ENCODE data around the gene RELA. TPM values are rescaled to one million over a fixed set of nuclear protein-coding genes. Genes with fewer than 3 reads are reported as not detected.

Gene RELA
- total and polyA plus RNA-seq, 2 donors (not counting 3 experiments of a cell fraction or from before 2014, with no cell fraction given) = 78.7 to 105 TPM

DNA sequence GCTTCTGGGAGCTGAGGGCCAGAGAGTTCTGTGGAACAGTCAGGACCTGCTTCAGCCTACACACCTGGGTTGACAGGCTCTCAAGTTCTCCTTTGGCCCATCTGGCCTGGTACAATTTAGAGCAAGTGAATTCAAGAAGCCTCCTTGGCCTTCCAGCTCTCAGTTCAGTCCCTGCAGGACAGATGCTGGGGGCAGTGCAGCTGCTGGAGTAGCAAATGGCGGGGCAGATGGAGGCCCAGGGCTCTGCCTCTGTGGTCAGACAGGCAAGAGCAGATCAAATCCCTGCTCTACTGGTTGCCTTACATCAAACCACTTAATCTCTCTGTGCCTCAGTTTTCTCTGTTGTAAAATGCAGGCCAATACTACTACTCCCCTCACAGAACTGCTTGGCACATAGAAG lies 58.5 kb downstream of the RELA start:
- intact Hi-C loops (cut with micrococcal nuclease) = no loop called here
- POLR2A ChIA-PET = interaction anchor here (1.4 kb wide), 1 partner anchor 9 kb away, joined by 4 read pairs; the partner anchor contains the start of gene MAP3K11

More for the DNA sequence above, 58.5 kb downstream of the RELA start:
- CTCF ChIA-PET = interaction anchor here (0.7 to 3.4 kb wide), 3 partner anchors 10 to 253 kb away, joined by 3 to 19 read pairs (median 4); no protein-coding TSS in a partner anchor
- H3K9me1 ChIP-seq (replicated peaks; ENCODE audit: control insufficient read depth, extremely low read depth, insufficient read depth, low read length) = no peaks in the 10 kb centered on the region
- no peak overlapping the region for H3K4me2 ChIP-seq (ENCODE audit: insufficient read depth, low read length)
- no TSS peak for BruUV-seq (replicated peaks)
- peaks cover 15% of the 10 kb centered on the region for H3K4me1 ChIP-seq (ENCODE audit: control insufficient read depth, extremely low read depth, insufficient read depth, low read length)
- H3K4me3 ChIP-seq (replicated peaks in 1 of 3; ENCODE audit: insufficient read depth in 1 of 3, low read depth in 1 of 3, low read length in 3 of 3) = no peak overlapping the region
- FAIRE-seq (no peak), DNase-seq (ENCODE audit: low read depth, low spot score) (no peak)
- H3K27me3 ChIP-seq (ENCODE audit: control insufficient read depth in 2 of 2, insufficient read depth in 2 of 2, low read length in 2 of 2) = no peaks in the 10 kb centered on the region
- TF ChIP-seq JUN (IDR thresholded peaks at IDR 0.05; ENCODE audit: borderline replicate concordance, insufficient read depth, insufficient read length, low read depth) = no peak
- TF ChIP-seq, protein P1, sequence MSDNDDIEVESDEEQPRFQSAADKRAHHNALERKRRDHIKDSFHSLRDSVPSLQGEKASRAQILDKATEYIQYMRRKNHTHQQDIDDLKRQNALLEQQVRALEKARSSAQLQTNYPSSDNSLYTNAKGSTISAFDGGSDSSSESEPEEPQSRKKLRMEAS (IDR thresholded peaks at IDR 0.05; ENCODE audit: insufficient read depth, insufficient read length) = no peak
- no peak for TF ChIP-seq POLR2A (IDR thresholded peaks at IDR 0.05; ENCODE audit: low read depth, low read length)
- TF ChIP-seq GATA2 (IDR thresholded peaks at IDR 0.05; ENCODE audit: insufficient read depth, insufficient read length, low read depth, low read length) = no peak
- TF ChIP-seq POLR2AphosphoS5 (IDR thresholded peaks at IDR 0.05; ENCODE audit: insufficient read depth, low read depth, low read length) = no peak
- no peak for TF ChIP-seq MYC (IDR thresholded peaks at IDR 0.05; ENCODE audit: low read depth, low read length)
- TF ChIP-seq, protein P2, sequence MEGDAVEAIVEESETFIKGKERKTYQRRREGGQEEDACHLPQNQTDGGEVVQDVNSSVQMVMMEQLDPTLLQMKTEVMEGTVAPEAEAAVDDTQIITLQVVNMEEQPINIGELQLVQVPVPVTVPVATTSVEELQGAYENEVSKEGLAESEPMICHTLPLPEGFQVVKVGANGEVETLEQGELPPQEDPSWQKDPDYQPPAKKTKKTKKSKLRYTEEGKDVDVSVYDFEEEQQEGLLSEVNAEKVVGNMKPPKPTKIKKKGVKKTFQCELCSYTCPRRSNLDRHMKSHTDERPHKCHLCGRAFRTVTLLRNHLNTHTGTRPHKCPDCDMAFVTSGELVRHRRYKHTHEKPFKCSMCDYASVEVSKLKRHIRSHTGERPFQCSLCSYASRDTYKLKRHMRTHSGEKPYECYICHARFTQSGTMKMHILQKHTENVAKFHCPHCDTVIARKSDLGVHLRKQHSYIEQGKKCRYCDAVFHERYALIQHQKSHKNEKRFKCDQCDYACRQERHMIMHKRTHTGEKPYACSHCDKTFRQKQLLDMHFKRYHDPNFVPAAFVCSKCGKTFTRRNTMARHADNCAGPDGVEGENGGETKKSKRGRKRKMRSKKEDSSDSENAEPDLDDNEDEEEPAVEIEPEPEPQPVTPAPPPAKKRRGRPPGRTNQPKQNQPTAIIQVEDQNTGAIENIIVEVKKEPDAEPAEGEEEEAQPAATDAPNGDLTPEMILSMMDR (IDR thresholded peaks at IDR 0.05; ENCODE audit: extremely low read depth in 1 of 2, insufficient read depth in 1 of 2, low read depth in 1 of 2, low read length in 2 of 2) = no peak
- TF ChIP-seq FOS (IDR thresholded peaks at IDR 0.05; ENCODE audit: borderline replicate concordance, insufficient read depth, low read length) = no peak
- no peak for TF ChIP-seq EZH2 (IDR thresholded peaks at IDR 0.05; ENCODE audit: borderline replicate concordance, low read depth, low read length, severe bottlenecking)
- dilution Hi-C loops (cut with MboI; ENCODE audit: extremely low pct_ligation_motif_present, low sequenced_read_pairs) = no loop called here
- no peak overlapping the region for H3K9ac ChIP-seq (replicated peaks; ENCODE audit: extremely low read depth, insufficient read depth, low read length)
- no peaks in the 10 kb centered on the region for H4K20me1 ChIP-seq (replicated peaks; ENCODE audit: control insufficient read depth, extremely low read depth, insufficient read depth, low read length)
- H3K9me3 ChIP-seq (replicated peaks; ENCODE audit: control insufficient read depth, insufficient read depth, low read length) = no peaks in the 10 kb centered on the region
- H3K27ac ChIP-seq (ENCODE audit: insufficient read depth, low read depth, low read length) = no peak overlapping the region
- H3K36me3 ChIP-seq (ENCODE audit: control insufficient read depth in 2 of 2, extremely low read depth in 1 of 2, insufficient read depth in 2 of 2, low read length in 2 of 2) = peaks cover 15 to 59% of the 10 kb centered on the region in 2 experiments
- H2AFZ ChIP-seq (ENCODE audit: low read depth, low read length) = no peak overlapping the region
- H3K79me2 ChIP-seq (ENCODE audit: control insufficient read depth, insufficient read depth, low read length) = peaks cover 16% of the 10 kb centered on the region

Small RNAs within 50 kb of the gene (microRNA-seq; reads per million reads assigned to microRNA genes)
- gene MIR4489 (ENCODE audit: borderline number of aligned reads, borderline replicate concordance) (1.9 reads per million), gene MIR4690 (ENCODE audit: borderline number of aligned reads, borderline replicate concordance) (not detected)

Small RNAs within 50 kb of the gene (small RNA-seq; reads per million reads assigned to genes)
- gene MIR4489 (ENCODE audit: insufficient read depth, insufficient read length, low read depth, low replicate concordance) (not detected), gene MIR4690 (ENCODE audit: insufficient read depth, insufficient read length, low read depth, low replicate concordance) (not detected), gene RN7SL309P (ENCODE audit: insufficient read depth, insufficient read length, low read depth, low replicate concordance) (not detected)

Other genes with a start within 250 kb of the RELA start
- 957 and 1,053 TPM in 2 replicates for gene NEAT1, start 240.1 kb downstream of the RELA start, total RNA-seq
- 34.4 and 43.3 TPM in 2 replicates for gene NEAT1, start 240.1 kb downstream of the RELA start, polyA plus RNA-seq
- 7,529 and 7,700 TPM in 2 replicates for gene MALAT1, start 163.9 kb downstream of the RELA start, total RNA-seq
- gene MALAT1, start 163.9 kb downstream of the RELA start, polyA plus RNA-seq = 394 and 491 TPM in 2 replicates
- gene SCYL1, start 137.8 kb downstream of the RELA start, total RNA-seq = 88.2 and 88.7 TPM in 2 replicates
- 126 and 153 TPM in 2 replicates for gene SCYL1, start 137.8 kb downstream of the RELA start, polyA plus RNA-seq
- gene LTBP3, start 104.6 kb downstream of the RELA start, total RNA-seq = 120 and 121 TPM in 2 replicates
- 209 and 225 TPM in 2 replicates for gene LTBP3, start 104.6 kb downstream of the RELA start, polyA plus RNA-seq
- gene ZNRD2, start 92.4 kb downstream of the RELA start, total RNA-seq = 40.8 and 46.9 TPM in 2 replicates
- 96.2 and 96.7 TPM in 2 replicates for gene ZNRD2, start 92.4 kb downstream of the RELA start, polyA plus RNA-seq
- 63.1 and 63.8 TPM in 2 replicates for gene FAM89B, start 90.4 kb downstream of the RELA start, total RNA-seq
- gene FAM89B, start 90.4 kb downstream of the RELA start, polyA plus RNA-seq = 153 and 193 TPM in 2 replicates
- gene EHBP1L1, start 86.9 kb downstream of the RELA start, total RNA-seq = 18.8 and 19.7 TPM in 2 replicates
- gene EHBP1L1, start 86.9 kb downstream of the RELA start, polyA plus RNA-seq = 12.7 and 18.5 TPM in 2 replicates
- 0.60 and 1.3 TPM in 2 replicates for gene KCNK7, start 67.1 kb downstream of the RELA start, total RNA-seq
- gene KCNK7, start 67.1 kb downstream of the RELA start, polyA plus RNA-seq = 0.17 and 0.19 TPM in 2 replicates
- 160 and 182 TPM in 2 replicates for gene MAP3K11, start 48.7 kb downstream of the RELA start, total RNA-seq
- gene MAP3K11, start 48.7 kb downstream of the RELA start, polyA plus RNA-seq = 131 and 148 TPM in 2 replicates
- 53.8 and 53.9 TPM in 2 replicates for gene PCNX3, start 47.1 kb downstream of the RELA start, total RNA-seq
- 42.6 and 53.5 TPM in 2 replicates for gene PCNX3, start 47.1 kb downstream of the RELA start, polyA plus RNA-seq
- gene SIPA1, start 24.8 kb downstream of the RELA start, total RNA-seq = 119 and 128 TPM in 2 replicates
- 67.5 and 96.5 TPM in 2 replicates for gene SIPA1, start 24.8 kb downstream of the RELA start, polyA plus RNA-seq
- 48.8 and 50.2 TPM in 2 replicates for gene KAT5, start 49.3 kb upstream of the RELA start, total RNA-seq
- gene KAT5, start 49.3 kb upstream of the RELA start, polyA plus RNA-seq = 31.4 and 35.8 TPM in 2 replicates
- 46.4 and 62.0 TPM in 2 replicates for gene RNASEH2C, start 57.9 kb upstream of the RELA start, total RNA-seq
- 110 and 113 TPM in 2 replicates for gene RNASEH2C, start 57.9 kb upstream of the RELA start, polyA plus RNA-seq
- 15.3 and 15.5 TPM in 2 replicates for gene AP5B1, start 118.1 kb upstream of the RELA start, total RNA-seq
- 9.2 and 13.0 TPM in 2 replicates for gene AP5B1, start 118.1 kb upstream of the RELA start, polyA plus RNA-seq
- gene OVOL1, start 124.1 kb upstream of the RELA start, total RNA-seq = not detected in 2 replicates
- gene OVOL1, start 124.1 kb upstream of the RELA start, polyA plus RNA-seq = not detected in 2 replicates
- gene SNX32, start 171.0 kb upstream of the RELA start, total RNA-seq = 1.0 TPM in 1 of 2 replicates, not detected in the other
- gene SNX32, start 171.0 kb upstream of the RELA start, polyA plus RNA-seq = 0.19 and 0.29 TPM in 2 replicates
- 1,783 and 1,844 TPM in 2 replicates for gene CFL1, start 195.3 kb upstream of the RELA start, total RNA-seq
- gene CFL1, start 195.3 kb upstream of the RELA start, polyA plus RNA-seq = 2,403 and 2,689 TPM in 2 replicates
- 68.4 and 76.9 TPM in 2 replicates for gene MUS81, start 197.5 kb upstream of the RELA start, total RNA-seq
- gene MUS81, start 197.5 kb upstream of the RELA start, polyA plus RNA-seq = 57.9 and 64.5 TPM in 2 replicates
- 76.5 and 81.7 TPM in 2 replicates for gene EFEMP2, start 209.9 kb upstream of the RELA start, total RNA-seq
- 207 and 259 TPM in 2 replicates for gene EFEMP2, start 209.9 kb upstream of the RELA start, polyA plus RNA-seq
- gene CTSW, start 216.9 kb upstream of the RELA start, total RNA-seq = not detected in 2 replicates
- not detected in 2 replicates for gene CTSW, start 216.9 kb upstream of the RELA start, polyA plus RNA-seq
- 88.5 and 105 TPM in 2 replicates for gene FIBP, start 225.6 kb upstream of the RELA start, total RNA-seq
- gene FIBP, start 225.6 kb upstream of the RELA start, polyA plus RNA-seq = 162 and 210 TPM in 2 replicates
- gene CCDC85B, start 227.8 kb upstream of the RELA start, total RNA-seq = 103 and 105 TPM in 2 replicates
- gene CCDC85B, start 227.8 kb upstream of the RELA start, polyA plus RNA-seq = 107 and 132 TPM in 2 replicates
- 52.6 and 53.8 TPM in 2 replicates for gene FOSL1, start 237.5 kb upstream of the RELA start, total RNA-seq
- 16.6 and 18.1 TPM in 2 replicates for gene FOSL1, start 237.5 kb upstream of the RELA start, polyA plus RNA-seq

Data from endothelial cell of umbilical vein (primary cell).